ENCODE measurements around the gene SUMO2. TPM values are rescaled to one million over a fixed set of nuclear protein-coding genes. Genes with fewer than 3 reads are reported as not detected.
"Not testable (repeated sequence)": the region's sequence is repeated elsewhere in the genome, so short reads cannot be mapped to it uniquely, and the experiment has no call there.

Gene SUMO2
- total RNA-seq, 1 donor from 2014 or later: 265 TPM

DNA sequence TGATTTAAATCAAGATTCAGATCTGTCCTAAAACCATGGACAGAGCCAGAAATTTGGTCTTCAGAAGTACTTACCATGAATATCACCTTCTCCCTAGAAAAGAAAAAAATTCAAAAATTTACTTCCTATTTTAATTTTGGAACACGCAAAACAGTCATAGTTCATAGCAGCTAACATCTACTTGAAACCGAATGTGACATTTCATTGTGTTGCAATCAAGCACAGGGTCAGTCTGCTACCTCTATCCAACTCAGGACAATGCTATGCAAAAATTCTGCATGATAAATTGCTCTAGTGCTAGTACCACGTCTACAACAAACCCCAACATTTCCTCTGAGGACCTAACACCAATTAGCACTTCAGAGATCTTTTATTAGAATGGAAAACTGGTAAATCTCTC lies 36.2 kb downstream of the SUMO2 start:
- DNase-seq (ENCODE audit: low spot score): no peak

DNA sequence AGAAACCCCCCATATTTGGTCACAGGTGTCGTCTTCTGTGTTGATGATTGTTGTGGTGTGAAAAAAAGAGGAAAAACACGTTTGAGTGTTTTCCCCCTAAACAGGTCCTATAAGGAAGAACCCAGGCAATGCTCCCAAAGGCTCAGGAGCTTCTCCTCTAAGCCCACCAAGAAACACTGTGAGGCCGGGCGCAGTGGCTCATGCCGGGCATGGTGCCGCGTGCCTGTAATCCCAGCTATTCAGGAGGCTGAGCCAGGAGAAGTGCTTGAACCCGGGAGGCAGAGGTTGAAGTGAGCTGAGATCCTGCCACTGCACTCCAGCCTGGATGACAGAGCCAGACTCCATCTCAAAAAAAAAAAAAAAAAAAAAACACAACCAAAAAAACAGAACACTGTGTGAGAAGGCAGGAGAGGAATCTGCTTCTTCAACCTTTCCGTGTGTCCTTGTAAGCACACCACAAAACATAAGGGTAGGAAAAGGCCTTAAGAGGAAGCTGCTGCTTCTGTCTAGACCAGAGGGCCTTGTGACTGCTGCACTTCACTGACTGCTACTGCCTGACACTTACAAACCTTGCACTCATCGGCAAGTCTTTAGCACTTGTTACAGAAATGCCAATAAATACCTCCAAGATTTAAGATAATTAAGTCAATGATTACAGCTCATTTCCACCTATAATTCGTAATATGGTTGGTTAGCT lies 37.8 kb downstream of the SUMO2 start:
- peak; percentile 49 for DNase-seq (ENCODE audit: low spot score)

DNA sequence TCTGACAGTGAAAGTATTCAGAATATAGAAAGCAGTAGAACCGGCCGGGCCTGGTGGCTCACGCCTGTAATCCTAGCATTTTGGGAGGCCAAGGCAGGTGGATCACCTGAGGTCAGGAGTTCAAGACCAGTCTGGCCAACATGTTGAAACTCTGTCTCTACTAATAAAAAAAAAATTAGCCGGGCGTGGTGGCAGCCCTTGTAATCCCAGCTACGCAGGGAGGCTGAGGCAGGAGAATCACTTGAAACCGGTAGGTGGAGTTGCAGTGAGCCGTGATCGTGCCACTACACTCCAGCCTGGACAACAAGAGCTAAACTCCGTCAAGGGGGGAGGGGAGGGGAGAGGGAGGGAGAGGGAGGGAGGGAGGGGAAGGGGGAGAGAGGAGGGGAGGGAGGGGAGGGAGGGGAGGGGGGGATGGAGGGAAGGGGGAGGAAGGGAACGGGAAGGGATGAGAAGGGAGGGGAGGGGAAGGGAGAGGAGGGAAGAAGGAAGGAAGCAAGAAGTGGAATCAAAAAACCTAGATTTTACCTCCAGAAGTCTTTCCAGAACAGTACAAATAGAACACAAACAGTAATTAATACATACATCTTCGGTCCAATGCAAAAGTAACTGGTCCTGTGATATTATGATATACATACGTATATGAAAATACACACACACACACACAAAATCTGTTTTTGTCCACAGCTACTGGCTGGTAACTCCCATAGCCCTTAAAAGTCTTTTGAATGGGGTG lies 40.4 kb downstream of the SUMO2 start:
- no peak for DNase-seq (ENCODE audit: low spot score)

DNA sequence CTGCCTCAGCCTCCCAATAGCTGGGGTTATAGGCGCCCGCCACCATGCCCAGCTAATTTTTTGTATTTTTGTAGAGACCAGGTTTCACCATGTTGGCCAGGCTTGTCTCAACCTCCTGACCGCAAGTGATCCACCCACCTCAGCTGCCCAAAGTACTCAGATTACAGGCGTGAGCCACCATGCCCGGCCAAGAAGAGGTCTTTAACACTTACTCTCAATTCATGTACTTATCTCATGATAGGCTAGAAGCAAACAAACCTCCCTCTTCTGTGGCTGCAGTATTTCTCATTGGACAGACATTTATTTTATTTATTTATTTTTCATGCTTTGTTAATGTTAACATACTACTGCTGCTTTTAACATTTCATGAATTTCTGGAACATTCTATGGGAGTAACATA lies 44.2 kb downstream of the SUMO2 start:
- DNase-seq (ENCODE audit: low spot score): no peak

DNA sequence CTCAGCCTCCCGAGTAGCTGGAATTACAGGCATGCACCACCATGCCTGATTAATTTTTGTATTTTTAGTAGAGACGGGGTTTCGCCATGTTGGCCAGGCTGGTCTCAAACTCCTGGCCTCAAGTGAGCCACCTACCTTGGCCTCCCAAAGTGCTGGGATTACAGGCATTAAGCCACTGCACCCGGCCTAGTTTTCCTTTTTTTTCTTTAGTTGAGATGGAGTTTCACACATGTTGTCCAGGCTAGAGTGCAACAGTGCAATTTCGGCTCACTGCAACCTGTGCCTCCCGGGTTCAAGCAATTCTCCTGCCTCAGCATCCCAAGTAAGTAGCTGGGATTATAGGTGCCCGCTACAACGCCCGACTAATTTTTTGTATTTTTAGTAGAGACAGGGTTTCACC lies 45.0 kb downstream of the SUMO2 start:
- DNase-seq (ENCODE audit: low spot score): not testable (repeated sequence)

DNA sequence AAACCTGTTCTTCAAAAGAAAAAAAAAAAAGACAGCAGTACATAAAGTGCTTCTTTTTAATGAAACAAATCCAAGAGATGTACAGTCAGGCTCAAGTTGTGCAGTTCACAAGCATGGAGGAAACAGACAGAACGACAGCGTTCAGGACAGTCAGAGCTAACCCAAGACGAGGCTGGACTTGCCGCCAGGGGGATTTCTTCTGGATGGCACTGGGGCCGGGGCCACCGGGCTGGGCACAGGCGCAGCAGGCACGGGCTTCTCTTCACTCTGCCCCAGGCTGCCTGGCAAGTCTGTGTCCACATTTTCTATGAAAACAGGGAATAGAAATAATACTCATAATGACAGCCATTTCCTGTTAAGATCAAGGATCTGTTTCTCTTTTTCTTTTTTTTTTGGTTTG lies 46.8 kb downstream of the SUMO2 start:
- no peak for DNase-seq (ENCODE audit: low spot score)

DNA sequence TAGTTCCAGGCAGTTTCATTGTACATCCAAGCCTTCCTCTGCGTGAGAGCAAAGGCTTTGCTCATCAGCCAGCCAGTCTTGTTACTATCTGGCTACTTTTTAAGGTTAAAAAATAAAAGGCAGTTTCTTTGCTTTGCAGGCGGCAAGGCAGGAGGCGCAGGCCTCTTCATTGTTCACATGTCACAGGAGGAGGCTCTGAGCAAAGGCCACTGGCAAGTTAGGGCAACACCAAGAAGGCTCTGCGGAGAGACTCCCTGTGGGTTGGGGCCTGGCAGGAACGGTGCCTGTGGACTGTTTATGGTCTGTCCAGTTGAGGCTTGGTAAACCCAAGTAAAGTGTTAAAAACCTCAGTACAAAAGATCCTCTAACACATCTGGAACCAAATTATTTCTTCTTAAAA lies 47.3 kb downstream of the SUMO2 start:
- no peak for DNase-seq (ENCODE audit: low spot score)

DNA sequence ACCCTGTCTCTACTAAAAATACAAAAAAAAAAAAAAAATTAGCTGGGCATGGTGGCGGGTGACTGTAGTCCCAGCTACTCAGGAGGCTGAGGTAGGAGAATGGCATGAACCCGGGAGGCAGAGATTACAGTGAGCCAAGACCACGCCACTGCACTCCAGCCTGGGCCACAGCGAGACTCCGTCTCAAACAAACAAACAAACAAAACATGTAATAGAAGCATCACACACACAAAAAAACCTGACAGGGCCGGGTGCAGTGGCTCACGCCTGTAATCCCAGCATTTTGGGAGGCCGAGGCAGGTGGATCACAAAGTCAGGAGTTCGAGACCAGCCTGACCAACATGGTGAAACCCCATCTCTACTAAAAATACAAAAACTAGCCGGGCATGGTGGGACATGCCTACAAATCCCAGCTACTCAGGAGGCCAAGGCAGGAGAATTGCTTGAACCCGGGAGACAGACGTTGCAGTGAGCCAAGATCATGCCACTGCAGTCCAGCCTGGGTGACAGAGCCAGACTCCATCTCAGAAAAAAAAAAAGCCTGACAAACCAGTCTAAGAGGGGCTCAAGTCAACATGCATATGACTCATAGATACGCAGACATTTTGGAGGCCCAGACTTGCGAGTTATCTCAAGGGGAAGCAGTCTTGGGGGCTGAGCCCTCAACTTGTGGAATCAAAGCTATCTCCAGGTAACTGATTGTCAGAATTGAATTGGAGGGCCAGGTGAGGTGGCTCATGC lies 49.0 kb downstream of the SUMO2 start:
- DNase-seq (ENCODE audit: low spot score): not testable (repeated sequence)

DNA sequence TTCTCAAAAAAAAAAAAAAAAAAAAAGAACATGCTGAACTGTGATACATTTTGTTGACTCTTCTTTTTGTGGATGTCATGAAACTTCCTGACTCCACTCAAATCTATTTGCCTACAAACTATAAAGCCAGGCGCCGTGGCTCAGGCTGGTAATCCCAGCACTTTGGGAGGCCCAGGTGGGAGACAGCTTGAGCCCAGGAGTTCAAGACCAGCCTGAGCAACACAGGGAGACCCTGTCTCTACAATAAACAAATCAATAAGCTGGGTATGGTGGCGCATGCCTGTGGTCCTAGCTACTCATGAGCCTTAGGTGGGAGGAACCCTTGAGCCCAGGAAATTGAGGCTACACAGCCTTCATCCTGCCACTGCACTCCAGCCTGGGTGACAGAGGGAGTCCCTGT lies 49.8 kb downstream of the SUMO2 start:
- no peak for DNase-seq (ENCODE audit: low spot score)

DNA sequence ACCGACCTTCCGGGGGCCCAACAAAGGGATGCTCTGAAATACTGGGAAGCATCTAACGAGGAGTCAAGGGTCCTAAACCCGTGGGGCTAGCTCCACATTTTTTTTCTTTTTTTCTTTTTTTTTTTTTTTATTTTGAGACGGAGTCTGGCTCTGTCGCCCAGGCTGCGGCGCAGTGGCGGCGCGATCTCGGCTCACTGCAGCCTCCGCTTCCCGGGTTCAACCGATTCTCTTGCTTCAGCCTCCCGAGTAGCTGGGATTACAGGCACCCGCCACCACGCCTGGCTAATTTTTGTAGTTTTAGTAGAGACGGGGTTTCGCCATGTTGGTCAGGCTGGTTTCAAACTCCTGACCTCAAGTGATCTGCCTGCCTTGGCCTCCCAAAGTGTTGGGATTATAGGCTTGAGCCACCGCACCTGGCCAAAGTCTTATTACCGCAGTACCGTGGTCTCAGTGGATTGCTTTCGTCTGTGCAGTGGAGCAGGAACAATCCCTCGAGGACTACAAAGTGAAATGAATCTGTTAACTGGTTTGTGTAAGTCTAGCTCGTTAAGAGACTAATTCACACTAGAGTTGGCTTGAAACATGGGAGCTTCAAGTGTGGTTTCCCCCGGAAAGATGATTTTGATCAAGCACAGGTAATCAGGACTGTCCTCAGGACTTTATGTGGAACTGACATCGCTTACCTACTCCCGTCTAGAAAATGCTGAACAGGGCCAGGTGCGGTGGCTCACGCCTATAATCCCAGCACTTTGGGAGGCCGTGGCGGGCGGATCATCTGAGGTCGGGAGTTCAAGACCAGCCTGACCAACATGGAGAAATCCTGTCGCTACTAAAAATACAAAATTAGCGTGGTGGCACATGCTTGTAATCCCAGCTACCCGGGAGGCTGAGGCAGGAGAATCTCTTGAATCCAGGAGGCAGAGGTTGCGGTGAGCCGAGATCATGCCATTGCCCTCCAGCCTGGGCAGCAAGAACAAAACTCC lies 50.5 kb downstream of the SUMO2 start:
- not testable (repeated sequence) for DNase-seq (ENCODE audit: low spot score)

DNA sequence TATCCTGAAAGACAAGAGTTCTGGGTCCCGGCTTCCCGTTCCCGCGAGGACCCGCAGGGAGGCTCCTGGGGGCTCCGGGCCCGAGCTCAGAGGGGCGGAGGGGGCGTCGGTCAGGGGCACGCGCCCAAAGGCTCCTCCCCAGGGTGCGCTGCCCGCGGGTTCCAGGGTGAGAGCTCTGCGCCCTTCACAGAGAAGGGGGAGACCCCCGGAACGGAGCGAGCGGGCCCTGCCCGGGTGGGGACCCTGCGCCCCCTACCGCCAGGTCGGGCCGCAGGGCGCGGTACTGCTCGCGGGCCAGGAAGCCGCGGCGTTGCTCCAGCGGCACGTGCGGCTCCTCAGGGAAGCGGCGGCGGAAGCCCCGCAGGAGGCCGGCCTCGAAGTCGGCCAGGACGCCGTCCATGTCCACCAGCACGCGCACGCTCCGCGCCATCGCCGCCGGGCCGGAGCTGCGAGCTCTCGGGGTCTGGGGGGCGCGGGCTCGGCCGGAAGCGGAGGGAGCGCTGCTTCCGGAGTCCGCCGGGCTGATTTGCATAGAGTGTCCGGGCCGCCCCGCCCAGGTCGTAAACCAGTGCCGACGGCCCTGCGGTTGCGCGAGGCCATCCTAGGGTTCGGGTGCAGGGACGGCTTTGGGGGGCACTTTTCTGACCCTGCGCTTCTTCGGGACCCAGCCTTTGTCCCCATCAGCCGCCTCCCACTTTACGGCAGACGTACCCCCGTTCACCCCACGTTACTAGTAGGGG lies 51.3 kb downstream of the SUMO2 start, which contains the start of gene NT5C:
NT5C (minus strand) TSS at position 465 of the 740 bp plus-strand sequence; CDS start at position 430, 35 bp downstream.
- DNase-seq (ENCODE audit: low spot score): peak; percentile 93

DNA sequence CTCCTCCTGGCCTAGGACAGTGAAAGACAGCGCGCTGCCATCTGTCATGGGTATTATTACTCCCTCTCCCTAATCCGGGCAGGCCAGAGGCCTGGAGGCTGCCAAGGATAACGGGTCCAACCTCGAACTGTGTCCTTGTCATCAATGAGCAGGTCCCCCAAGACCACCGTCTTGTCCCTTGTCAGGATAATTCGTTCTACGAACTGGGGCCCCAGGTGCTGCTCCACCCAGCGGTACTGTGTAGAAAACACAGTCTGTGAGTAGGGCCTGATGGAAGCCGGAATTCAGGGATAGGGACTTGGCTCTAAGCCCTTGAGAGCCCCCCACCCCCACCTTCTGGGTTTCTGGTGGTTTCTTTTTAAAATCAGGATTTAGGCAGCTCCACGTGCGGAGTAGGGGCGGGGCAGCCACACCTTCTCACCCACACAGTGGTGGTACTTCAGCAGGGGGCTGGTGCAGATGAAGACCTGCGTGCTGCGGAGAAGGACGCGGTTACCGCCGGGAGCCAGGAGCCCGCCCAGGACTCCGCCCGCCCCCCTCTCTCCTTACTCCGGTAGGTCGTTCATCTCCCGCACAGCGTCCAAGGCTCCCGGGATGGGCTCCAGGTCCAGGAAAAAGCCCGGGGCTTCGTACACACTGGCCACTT lies 52.0 kb downstream of the SUMO2 start:
- DNase-seq (ENCODE audit: low spot score): no peak

DNA sequence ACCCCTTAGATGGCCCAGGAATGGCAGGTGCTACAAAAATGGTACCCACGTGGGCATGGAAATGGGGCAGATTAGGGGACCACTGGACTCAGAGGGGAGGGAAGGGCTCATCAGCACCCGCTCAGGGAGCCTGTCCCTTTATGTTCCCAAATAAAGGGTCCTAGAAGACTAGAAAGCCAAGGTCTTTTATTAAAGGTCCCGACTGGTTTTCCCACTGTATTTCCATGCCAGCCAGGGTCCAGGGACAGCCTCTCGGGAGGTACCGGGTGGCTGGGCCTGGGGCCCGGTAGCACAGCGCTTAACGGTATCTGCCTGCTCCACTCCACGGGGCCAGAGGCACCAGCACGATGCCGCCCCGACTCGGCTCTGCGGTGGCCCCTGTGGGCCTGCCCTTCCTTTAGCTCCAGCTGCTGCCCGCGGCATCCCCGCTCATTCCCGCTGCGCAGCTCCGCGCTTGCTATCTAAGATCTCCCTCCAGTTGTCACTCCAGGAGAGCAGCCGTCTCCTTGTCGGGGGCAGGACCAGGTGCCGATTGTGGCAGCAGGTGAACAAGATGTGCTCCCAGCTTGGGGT lies 52.6 kb downstream of the SUMO2 start:
- no peak for DNase-seq (ENCODE audit: low spot score)

DNA sequence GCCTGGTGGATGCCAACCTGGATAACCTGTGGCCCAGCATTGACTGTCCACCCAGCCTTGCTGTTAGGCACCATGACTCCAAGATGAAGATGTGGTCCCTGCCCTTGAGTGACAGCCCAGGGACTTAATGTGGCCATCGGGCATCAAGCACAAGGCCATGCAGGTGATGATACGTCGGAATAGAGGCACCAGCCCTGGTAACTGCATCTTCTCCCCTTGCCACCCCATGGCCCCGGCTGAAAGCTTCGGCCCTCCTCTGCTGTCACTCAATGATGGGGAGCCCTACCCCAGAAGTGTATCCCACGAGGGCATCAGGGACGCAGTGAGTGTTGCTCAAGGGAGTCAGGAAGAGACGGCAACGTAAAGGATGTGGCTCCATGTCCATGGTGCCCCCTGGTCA lies 53.2 kb downstream of the SUMO2 start:
- DNase-seq (ENCODE audit: low spot score): no peak

DNA sequence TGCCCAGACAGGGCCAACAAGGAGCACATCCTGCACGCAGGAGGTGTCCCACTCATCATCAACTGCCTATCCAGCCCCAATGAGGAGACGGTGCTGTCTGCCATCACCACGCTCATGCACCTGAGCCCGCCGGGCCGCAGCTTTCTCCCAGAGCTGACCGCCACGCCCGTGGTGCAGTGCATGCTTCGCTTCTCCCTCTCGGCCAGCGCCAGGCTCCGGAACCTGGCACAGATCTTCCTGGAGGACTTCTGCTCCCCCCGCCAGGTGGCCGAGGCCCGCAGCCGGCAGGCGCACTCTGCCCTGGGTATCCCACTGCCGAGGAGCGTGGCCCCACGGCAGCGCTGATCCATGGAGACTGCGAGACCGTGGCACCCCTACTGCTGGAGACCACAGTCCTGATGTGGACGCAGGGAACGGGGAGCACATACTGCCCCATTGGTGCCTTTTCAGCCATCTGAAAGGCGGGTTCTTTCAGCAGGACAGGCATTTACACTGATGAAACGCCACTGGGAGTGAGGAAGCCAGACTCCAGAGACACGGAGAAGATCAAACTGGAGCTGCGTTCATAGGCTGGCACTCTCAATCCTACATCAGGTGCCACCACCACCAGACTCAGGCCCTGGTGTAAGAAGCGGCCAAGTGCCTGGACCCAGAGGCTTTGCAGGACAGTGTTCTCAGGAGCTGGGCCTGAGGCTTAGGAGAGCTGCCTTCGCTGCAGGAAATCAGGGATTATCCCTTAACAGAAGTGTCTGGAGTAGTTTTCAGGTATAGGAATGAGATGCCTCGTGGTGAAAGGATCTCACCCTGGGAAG lies 53.9 kb downstream of the SUMO2 start:
- no peak for DNase-seq (ENCODE audit: low spot score)

DNA sequence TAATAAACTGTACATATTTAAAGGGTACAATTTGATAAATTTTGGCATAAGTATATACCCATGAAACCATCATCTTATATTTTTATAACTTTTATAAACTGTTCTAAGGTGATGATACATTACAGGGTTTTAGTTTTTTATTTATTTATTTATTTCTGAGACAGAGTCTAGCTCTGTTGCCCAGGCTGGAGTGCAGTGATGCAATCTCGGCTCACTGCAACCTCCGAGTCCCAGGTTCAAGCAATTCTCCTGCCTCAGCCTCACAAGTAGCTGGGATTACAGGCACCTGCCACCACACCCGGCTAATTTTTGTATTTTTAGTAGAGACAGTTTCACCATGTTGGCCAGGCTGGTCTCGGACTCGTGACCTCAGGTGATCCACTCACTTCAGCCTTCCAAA lies 54.8 kb downstream of the SUMO2 start:
- not testable (repeated sequence) for DNase-seq (ENCODE audit: low spot score)

DNA sequence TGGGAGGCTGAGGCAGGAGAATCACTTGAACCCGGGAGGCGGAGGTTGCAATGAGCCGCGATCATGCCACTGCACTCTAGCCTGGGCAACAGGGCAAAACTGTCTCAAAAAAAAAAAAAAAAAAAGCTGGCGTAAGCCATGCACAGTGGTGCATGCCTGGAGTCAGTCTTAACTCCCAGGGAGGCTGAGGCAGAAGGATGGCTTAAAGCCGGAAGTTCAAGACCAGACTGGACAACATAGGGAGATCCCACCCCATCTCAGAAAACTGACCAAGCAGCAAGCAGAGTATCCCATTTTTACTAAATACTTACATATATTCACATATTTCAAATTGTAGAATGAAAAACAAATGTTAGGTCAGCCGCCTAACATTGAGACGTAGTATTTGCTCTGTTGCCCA lies 55.8 kb downstream of the SUMO2 start:
- no peak for DNase-seq (ENCODE audit: low spot score)

DNA sequence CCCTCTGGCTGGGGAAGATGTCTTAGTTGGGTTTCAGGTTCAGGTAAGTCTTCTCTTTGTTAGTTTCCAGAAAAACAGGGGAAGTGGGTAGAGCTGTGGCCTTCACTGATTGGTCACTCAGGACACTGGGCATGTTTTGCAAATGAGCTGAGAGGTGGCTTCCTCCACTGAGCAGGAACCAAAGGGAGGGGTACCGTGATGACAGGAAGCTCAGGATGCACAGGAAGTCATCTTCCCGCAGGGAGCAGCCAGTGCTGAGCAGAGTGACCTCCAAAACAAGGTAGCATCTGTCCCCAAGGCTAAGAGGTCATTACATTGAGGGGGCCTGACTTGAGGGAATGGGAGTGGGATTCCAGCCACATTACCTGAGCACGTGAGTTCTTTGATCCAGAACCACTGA lies 56.8 kb downstream of the SUMO2 start:
- no peak for DNase-seq (ENCODE audit: low spot score)

DNA sequence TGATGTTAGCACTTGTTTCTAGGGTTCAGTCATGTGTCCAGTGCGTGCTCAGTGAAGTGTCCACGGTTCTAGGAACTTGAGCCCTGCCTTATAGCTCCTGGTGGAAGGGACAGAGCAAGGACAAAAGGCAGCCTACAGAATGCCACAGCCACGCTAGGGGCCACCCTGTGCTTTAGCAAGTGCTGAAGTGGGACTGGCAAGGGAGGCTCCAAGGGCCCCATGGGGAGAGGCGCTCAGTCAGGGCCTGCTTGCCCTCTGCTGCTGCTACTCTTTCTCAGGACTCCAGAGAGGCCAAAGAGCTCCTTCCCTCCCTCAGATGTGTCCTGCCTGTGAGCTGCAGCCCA lies 58.0 kb downstream of the SUMO2 start:
- no peak for DNase-seq (ENCODE audit: low spot score)

Measured in mesenteric fat pad (tissue), 1 donor.